ENCODE data around the gene BCL6B.
A peak's percentile ranks its signal among the peaks of the same experiment; 100 is the strongest.

BCL6B gene

DNA sequence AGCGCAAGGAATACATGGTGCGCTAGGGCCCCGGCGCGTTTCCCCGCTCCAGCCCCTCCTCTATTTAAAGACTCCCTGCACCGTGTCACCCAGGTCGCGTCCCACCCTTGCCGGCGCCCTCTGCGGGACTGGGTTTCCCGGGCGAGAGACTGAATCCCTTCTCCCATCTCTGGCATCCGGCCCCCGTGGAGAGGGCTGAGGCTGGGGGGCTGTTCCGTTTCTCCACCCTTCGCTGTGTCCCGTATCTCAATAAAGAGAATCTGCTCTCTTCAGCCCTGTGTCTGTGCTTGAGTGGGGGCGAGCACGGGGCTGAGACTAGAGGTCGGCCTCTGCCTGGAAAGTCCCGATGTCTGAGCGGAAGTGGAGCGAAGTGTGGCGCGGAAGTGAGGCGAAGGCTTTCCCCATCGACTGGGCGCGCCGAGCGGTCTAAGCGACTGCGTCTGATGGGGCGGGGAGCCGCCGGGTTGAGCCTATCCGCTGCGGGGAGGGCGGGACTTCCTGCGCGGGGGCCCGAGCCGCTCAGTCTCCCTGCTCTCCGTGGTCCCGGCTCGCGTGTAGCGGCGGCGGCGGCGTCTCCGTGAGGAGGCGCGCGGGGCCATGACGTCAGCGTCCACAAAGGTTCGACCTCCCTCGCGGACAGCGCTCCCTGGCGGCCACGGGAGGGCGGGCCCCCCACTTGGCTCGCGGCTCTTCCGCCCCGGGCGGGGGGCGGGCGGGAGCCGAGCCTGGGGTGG is 8.4 kb upstream of the BCL6B start:
- Histone ChIP-seq H3K27me3 (ENCODE audit: control insufficient read depth, insufficient read depth, low read length) (no peaks in the 10 kb centered on the region), H3K27ac (ENCODE audit: low read depth, low read length) (peak overlapping the region; percentile 96), H3K36me3 (ENCODE audit: control insufficient read depth, insufficient read depth, low read length) (peaks cover 9% of the 10 kb centered on the region), H3K9ac (ENCODE audit: low read length) (peak overlapping the region; percentile 72), H3K4me1 (ENCODE audit: control insufficient read depth, insufficient read depth, low read length) (peaks cover 39% of the 10 kb centered on the region), H3K4me3 (ENCODE audit: low read length) (peak overlapping the region; percentile 86)

DNA sequence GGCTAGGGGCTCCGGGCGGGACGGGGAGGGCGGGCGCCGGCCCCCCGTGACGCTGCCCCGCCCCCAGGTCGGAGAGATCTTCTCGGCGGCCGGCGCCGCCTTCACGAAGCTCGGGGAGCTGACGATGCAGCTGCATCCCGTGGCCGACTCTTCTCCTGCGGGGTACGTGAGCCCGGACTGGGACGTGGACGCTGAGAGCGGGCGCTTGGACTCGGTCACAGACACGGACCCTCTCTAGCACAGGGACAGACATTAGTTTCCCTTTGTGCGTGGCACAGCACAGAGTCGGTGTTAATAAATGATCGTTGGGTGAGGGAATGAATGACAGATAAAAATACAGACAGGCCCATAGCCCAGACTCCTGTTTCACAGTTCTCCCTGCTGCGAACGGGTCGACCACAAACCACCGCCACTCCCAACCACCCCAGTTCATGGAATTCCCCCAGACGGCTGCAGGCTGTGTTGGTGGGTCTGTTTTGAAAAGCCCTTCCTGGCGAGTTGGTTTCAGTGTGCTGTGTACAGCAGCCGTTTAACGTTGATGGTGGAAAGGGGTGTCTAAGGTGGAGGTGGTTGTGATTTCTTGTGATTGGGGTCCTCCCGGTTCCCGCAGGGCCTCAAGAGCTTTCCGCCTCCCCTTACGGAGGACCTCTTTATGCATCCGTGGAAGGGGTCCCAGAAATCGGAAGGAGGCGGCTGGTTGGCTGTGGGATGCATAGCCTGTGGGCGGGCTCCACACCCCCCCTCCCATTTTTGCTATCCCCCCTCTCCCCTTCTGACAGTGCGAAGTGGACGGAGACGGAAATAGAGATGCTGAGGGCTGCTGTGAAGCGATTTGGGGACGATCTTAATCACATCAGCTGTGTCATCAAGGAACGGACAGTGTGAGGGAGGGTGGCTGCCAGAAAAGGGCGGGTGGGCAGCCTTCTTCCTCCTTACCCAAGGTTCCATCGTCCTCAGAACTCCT is 7.6 kb upstream of the BCL6B start:
- H3K4me3 ChIP-seq (ENCODE audit: low read length), result peak overlapping the region; percentile 89
- peak overlapping the region; percentile 88 for H3K9ac ChIP-seq (ENCODE audit: low read length)
- H3K27me3 ChIP-seq (ENCODE audit: control insufficient read depth, insufficient read depth, low read length), result no peaks in the 10 kb centered on the region
- peaks cover 6% of the 10 kb centered on the region for H3K36me3 ChIP-seq (ENCODE audit: control insufficient read depth, insufficient read depth, low read length)
- peak overlapping the region; percentile 96 for H3K27ac ChIP-seq (ENCODE audit: low read depth, low read length)
- peaks cover 39% of the 10 kb centered on the region for H3K4me1 ChIP-seq (ENCODE audit: control insufficient read depth, insufficient read depth, low read length)

DNA sequence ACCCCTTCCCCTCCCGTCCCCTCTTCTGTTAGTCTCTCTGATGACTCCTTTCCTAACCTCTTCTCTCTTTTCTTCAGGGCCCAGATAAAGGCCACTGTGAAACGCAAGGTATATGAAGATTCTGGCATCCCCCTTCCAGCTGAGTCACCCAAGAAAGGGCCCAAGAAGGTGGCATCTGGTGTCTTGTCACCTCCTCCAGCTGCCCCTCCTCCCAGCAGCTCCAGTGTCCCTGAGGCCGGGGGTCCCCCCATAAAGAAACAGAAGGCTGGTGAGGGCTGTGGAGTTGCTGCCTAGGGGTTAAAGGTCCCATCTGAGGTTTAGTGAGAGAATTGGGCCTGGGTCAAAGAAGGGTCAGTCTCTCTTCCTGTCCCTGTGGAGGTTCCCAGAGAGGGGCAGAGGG is 6.4 kb upstream of the BCL6B start:
- Histone ChIP-seq H3K4me3 (ENCODE audit: low read length) (no peak overlapping the region), H3K36me3 (ENCODE audit: control insufficient read depth, insufficient read depth, low read length) (peaks cover 6% of the 10 kb centered on the region), H3K4me1 (ENCODE audit: control insufficient read depth, insufficient read depth, low read length) (peaks cover 31% of the 10 kb centered on the region), H3K9ac (ENCODE audit: low read length) (no peak overlapping the region), H3K27ac (ENCODE audit: low read depth, low read length) (no peak overlapping the region), H3K27me3 (ENCODE audit: control insufficient read depth, insufficient read depth, low read length) (no peaks in the 10 kb centered on the region)

DNA sequence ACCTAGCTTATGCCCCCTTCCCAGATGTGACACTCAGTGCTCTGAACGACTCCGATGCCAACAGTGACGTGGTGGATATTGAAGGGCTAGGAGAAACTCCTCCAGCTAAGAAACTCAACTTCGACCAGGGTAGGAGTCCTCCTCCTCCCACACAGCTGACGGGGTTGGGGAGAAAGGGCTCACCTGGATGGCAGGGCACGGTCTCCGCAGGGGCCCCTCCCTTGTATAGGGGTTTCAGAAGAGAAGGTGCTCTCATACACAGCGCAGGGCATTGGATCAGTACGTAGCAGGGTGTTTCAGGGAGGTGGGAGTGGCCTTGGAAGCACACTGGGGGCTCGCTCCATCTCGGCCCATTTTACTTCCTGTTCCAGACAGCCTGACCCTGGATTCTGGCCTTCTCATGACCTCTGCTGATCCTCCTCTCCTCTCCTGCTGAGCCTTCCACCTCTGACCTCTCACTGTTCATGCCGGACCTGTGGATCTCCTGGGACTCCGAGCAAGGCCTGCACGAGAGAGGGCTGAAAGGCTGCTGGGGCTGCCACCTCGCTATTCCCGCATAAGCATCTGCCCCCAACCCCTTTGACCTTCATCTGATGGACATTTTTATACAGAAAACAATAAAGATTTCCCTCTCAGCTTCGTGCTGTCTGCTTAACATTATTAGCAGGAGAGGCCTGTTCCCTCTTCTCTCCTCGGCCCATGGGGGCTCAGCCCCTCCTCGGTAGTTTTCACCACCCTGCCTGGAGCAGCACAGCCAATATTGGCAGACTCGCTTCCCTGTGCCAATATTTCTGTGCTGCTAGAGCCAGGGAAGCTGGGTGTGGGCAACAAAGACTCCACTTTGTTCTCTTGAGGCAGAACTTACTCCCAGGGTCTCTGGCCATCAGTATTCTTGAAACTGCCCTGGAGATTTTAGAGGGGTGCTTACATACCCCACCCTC is 5.7 kb upstream of the BCL6B start:
- H3K27ac ChIP-seq (ENCODE audit: low read depth, low read length), result no peak overlapping the region
- no peak overlapping the region for H3K9ac ChIP-seq (ENCODE audit: low read length)
- H3K36me3 ChIP-seq (ENCODE audit: control insufficient read depth, insufficient read depth, low read length), result peaks cover 6% of the 10 kb centered on the region
- H3K4me1 ChIP-seq (ENCODE audit: control insufficient read depth, insufficient read depth, low read length), result peaks cover 28% of the 10 kb centered on the region
- peak overlapping the region; percentile 79 for H3K4me3 ChIP-seq (ENCODE audit: low read length)
- no peaks in the 10 kb centered on the region for H3K27me3 ChIP-seq (ENCODE audit: control insufficient read depth, insufficient read depth, low read length)

DNA sequence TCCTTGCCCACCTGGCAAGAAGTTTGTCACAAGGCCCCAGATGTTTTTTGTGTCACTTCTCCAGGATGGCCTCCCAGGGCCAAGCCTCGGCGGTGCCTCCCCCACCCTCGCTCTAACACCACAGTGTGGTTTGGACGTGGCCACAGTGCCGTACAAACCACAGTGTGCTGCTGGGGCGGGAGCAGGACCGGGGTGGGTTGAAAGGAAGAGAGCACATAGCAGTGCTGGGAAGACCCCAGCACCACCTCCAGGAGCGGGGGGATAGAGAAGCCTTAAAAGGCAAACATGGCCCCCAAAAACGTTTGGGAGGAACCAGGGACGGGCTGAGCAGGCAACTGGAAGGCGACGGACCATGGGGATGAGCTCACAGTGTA is 5.0 kb upstream of the BCL6B start:
- Histone ChIP-seq H3K27me3 (ENCODE audit: control insufficient read depth, insufficient read depth, low read length) (peaks cover 4% of the 10 kb centered on the region), H3K4me3 (ENCODE audit: low read length) (peak overlapping the region; percentile 79), H3K9ac (ENCODE audit: low read length) (peak overlapping the region; percentile 51), H3K36me3 (ENCODE audit: control insufficient read depth, insufficient read depth, low read length) (peaks cover 6% of the 10 kb centered on the region), H3K4me1 (ENCODE audit: control insufficient read depth, insufficient read depth, low read length) (peaks cover 28% of the 10 kb centered on the region), H3K27ac (ENCODE audit: low read depth, low read length) (peak overlapping the region; percentile 91)

DNA sequence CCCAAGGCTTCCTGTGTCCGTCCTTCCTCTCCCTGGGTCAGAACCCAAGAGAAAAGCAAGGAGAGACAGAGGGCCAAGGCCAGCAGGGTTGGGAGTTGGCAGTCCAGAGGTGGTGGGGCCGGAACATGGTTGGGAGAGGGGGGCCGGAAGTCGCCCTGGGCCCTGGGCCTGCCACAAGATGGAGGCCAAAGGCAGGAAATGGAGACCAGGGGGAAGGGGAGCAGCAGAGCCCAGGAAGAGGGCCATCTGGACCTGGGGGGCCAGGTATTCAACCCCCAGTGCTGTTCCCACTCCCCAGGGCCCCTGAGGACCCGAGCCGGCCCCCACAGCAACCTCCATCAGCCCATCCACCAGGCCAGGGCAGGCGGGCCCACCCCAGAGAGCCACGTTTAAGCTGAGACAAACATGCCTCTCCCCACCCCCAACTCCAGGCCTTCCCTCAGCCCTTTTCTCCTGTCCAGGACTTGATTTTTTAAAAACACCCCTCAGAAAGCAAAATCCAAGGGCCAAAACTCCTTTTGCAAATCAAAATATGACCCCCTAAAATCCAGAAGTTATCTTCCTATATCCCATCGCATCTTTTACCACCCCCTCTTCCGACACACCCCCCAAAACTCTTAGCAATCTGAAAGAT is 4.4 kb upstream of the BCL6B start:
- Histone ChIP-seq H3K27ac (ENCODE audit: low read depth, low read length) (peak overlapping the region; percentile 91), H3K9ac (ENCODE audit: low read length) (peak overlapping the region; percentile 51), H3K36me3 (ENCODE audit: control insufficient read depth, insufficient read depth, low read length) (peaks cover 6% of the 10 kb centered on the region), H3K4me1 (ENCODE audit: control insufficient read depth, insufficient read depth, low read length) (peaks cover 24% of the 10 kb centered on the region), H3K27me3 (ENCODE audit: control insufficient read depth, insufficient read depth, low read length) (peaks cover 6% of the 10 kb centered on the region), H3K4me3 (ENCODE audit: low read length) (peak overlapping the region; percentile 79)

DNA sequence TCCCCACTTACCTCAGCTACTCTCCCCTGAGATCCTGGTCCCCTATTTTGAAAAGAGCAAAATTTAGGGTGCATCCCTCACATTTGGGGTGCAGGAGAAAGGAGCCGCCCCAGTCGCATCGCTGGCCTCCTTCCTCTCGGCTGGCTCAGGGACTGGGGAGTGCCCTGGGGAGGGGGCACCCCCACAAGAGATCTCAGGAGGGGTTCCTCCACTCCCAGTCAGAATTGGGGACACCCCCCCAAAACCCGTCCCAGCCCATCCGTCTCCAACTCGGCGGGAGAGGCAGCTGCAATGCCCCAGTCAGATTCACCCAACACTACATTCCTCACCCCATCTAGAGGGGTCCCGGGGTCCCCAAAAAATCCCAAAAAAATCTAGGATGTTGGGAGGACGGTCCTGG is 3.5 kb upstream of the BCL6B start:
- H3K4me3 ChIP-seq (ENCODE audit: low read length), result peak overlapping the region; percentile 79
- peaks cover 8% of the 10 kb centered on the region for H3K27me3 ChIP-seq (ENCODE audit: control insufficient read depth, insufficient read depth, low read length)
- peaks cover 6% of the 10 kb centered on the region for H3K36me3 ChIP-seq (ENCODE audit: control insufficient read depth, insufficient read depth, low read length)
- peaks cover 17% of the 10 kb centered on the region for H3K4me1 ChIP-seq (ENCODE audit: control insufficient read depth, insufficient read depth, low read length)
- H3K27ac ChIP-seq (ENCODE audit: low read depth, low read length), result peak overlapping the region; percentile 91
- H3K9ac ChIP-seq (ENCODE audit: low read length), result peak overlapping the region; percentile 78

DNA sequence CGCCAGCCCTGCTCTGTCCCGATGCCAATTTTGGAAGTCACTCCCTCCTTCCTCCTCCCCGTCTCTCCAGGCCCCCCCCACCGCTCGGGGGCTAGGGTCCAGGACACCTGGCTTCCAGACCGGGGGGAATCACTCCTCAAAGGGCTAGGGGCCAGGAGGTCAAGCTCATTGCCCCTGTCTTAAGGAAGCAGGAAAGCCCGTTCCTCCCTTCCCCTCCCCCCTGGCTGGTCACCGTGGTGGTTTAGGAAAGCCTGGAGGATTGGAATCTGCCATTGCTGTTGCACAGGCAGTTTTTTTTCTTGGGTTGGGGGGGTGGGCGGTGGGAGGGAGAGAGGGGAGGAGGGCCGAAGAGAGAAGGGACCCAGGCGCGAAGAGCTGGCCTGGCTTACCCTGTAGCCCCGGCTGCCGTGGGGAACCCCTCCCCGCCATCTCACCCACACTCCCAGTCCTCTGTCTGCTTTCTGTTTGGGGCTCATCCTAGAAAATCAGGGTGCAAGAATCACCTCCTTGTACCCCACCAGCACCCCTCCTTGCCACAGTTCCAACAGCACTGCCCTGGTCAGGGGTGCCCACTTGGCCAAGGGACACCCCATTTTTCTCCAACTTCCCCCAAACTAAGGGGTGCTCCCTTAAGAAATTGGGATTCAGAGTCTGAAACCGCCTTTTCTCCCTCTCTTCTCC is 2.9 kb upstream of the BCL6B start:
- Histone ChIP-seq H3K9ac (ENCODE audit: low read length) (peak overlapping the region; percentile 78), H3K4me3 (ENCODE audit: low read length) (peak overlapping the region; percentile 79), H3K36me3 (ENCODE audit: control insufficient read depth, insufficient read depth, low read length) (peaks cover 6% of the 10 kb centered on the region), H3K4me1 (ENCODE audit: control insufficient read depth, insufficient read depth, low read length) (peaks cover 17% of the 10 kb centered on the region), H3K27me3 (ENCODE audit: control insufficient read depth, insufficient read depth, low read length) (peaks cover 8% of the 10 kb centered on the region), H3K27ac (ENCODE audit: low read depth, low read length) (peak overlapping the region; percentile 91)

DNA sequence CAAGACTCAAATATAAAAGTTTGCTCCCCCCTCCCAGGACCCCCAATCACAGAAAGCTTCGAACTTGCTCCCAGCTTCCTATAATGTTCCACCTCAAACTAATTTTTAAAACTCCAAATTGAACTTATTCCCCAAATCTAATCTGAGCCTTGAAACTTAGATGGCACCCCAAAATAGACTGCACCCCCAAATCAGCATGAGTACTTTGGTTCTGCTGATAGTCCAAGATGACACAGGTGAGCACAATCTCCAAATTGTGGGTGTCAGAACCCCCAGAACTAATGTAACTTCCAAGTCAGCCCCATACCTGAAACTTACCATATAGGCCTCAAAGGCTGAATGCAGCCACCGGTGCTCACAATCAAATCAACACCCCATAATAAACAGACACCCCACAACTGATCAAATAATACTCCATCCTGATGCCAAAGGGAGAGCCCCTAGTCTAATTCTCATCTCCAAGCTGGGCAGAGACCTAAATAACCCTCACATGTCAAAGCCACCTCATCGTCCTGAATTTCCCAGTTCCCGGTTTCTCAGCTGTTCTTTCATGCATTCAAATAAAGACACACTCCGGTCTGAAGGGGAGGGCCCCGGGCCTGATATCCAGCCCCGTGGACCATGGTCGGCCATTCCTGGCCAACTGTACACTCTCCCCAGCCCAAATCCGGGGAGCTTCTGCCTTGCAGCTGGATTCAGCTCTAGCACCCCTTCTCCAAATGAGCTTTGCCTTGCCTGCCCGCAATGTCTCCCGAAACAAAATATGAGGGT is 1.8 kb upstream of the BCL6B start:
- H3K4me3 ChIP-seq (ENCODE audit: low read length), result peak overlapping the region; percentile 40
- no peak overlapping the region for H3K9ac ChIP-seq (ENCODE audit: low read length)
- no peak overlapping the region for H3K27ac ChIP-seq (ENCODE audit: low read depth, low read length)
- peaks cover 12% of the 10 kb centered on the region for H3K4me1 ChIP-seq (ENCODE audit: control insufficient read depth, insufficient read depth, low read length)
- H3K36me3 ChIP-seq (ENCODE audit: control insufficient read depth, insufficient read depth, low read length), result peaks cover 6% of the 10 kb centered on the region
- peaks cover 8% of the 10 kb centered on the region for H3K27me3 ChIP-seq (ENCODE audit: control insufficient read depth, insufficient read depth, low read length)

DNA sequence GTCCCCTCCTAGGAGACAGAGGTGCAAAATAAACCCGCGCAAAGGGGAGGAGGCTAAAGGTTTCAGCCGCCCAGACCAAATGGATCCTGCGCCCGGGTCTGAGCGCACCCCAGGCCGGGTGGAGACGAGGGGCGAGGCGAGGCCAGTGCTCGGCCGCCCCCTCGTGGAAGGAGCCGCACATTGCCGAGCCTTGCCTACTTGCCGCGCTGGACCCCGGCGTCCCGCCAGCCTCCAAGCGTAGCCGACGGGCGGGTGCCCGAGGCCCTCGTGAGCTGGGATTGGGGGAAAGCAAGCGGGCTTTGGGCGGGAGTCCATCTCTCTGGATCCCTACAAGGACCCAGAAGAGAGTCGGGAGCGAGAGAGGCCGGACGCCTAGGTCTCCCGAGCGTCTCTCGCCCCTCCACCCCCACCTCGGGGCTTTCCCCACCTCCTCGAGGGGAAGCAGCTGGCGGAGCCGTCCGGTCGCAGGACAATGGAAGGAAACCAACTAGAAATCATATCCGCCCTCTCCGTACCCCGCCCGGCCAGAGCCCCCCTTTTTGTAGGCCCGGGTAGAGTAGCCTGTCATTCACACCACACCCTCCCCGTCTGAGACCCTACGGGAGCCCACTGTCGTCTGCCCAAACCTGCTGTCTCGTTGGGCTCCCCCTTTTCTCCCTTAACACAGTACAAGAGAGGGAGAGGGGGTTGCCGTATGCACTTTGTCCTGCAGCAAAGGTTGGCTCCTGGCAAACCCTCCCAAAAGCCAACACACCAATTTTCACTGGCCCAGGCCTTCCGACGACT is 664 bp upstream of the BCL6B start:
- Histone ChIP-seq H3K27ac (ENCODE audit: low read depth, low read length) (no peak overlapping the region), H3K36me3 (ENCODE audit: control insufficient read depth, insufficient read depth, low read length) (peaks cover under 1% of the 10 kb centered on the region), H3K4me3 (ENCODE audit: low read length) (peak overlapping the region; percentile 40), H3K4me1 (ENCODE audit: control insufficient read depth, insufficient read depth, low read length) (peaks cover 12% of the 10 kb centered on the region), H3K27me3 (ENCODE audit: control insufficient read depth, insufficient read depth, low read length) (peaks cover 8% of the 10 kb centered on the region), H3K9ac (ENCODE audit: low read length) (no peak overlapping the region)
